Measurements from ENCODE around the gene PPP1R1A.

The PPP1R1A gene

GRCh38 chr12:54603173-54603814, 14.8 kb upstream of the PPP1R1A start:
- DNase-seq (ENCODE audit: low read depth): peak; percentile 52

- DNase-seq (ENCODE audit: low read depth): no peak
Observed at GRCh38 chr12:54602661-54603060, 14.2 kb upstream of the PPP1R1A start.

- DNase-seq (ENCODE audit: low read depth): no peak
Observed at GRCh38 chr12:54601841-54602240, 13.4 kb upstream of the PPP1R1A start.

GRCh38 chr12:54598970-54599369, 10.5 kb upstream of the PPP1R1A start:
- DNase-seq (ENCODE audit: low read depth): no peak

GRCh38 chr12:54596526-54596946, 8.1 kb upstream of the PPP1R1A start:
- peak; percentile 20 for DNase-seq (ENCODE audit: low read depth)

GRCh38 chr12:54595471-54595870, 7.0 kb upstream of the PPP1R1A start:
- DNase-seq (ENCODE audit: low read depth): no peak

GRCh38 chr12:54593725-54594124, 5.3 kb upstream of the PPP1R1A start:
- no peak for DNase-seq (ENCODE audit: low read depth)

GRCh38 chr12:54593135-54593534, 4.7 kb upstream of the PPP1R1A start:
- DNase-seq (ENCODE audit: low read depth): no peak

- DNase-seq (ENCODE audit: low read depth): no peak
Observed at GRCh38 chr12:54592316-54592715, 3.9 kb upstream of the PPP1R1A start.

GRCh38 chr12:54590978-54591591, 2.6 kb upstream of the PPP1R1A start:
- DNase-seq (ENCODE audit: low read depth): no peak

- DNase-seq (ENCODE audit: low read depth): no peak
Observed at GRCh38 chr12:54589964-54590363, 1.5 kb upstream of the PPP1R1A start.

- DNase-seq (ENCODE audit: low read depth): no peak
Observed at GRCh38 chr12:54588890-54589267, 420 bp upstream of the PPP1R1A start.

- DNase-seq (ENCODE audit: low read depth): no peak
Observed at GRCh38 chr12:54587315-54587873, 1.1 kb downstream of the PPP1R1A start.

- no peak for DNase-seq (ENCODE audit: low read depth)
Observed at GRCh38 chr12:54586620-54587019, 1.8 kb downstream of the PPP1R1A start.

GRCh38 chr12:54585243-54585642, 3.2 kb downstream of the PPP1R1A start:
- no peak for DNase-seq (ENCODE audit: low read depth)

GRCh38 chr12:54584128-54584527, 4.3 kb downstream of the PPP1R1A start:
- no peak for DNase-seq (ENCODE audit: low read depth)

- DNase-seq (ENCODE audit: low read depth): no peak
Observed at GRCh38 chr12:54583726-54584125, 4.7 kb downstream of the PPP1R1A start.

GRCh38 chr12:54581412-54581811, 7.0 kb downstream of the PPP1R1A start:
- DNase-seq (ENCODE audit: low read depth): no peak

- DNase-seq (ENCODE audit: low read depth): peak; percentile 78
Observed at GRCh38 chr12:54579696-54580333, 8.6 kb downstream of the PPP1R1A start.

GRCh38 chr12:54579258-54579657, 9.2 kb downstream of the PPP1R1A start:
- no peak for DNase-seq (ENCODE audit: low read depth)

GRCh38 chr12:54578778-54579177, 9.7 kb downstream of the PPP1R1A start:
- DNase-seq (ENCODE audit: low read depth): no peak

- DNase-seq (ENCODE audit: low read depth): no peak
Observed at GRCh38 chr12:54572881-54573280, 15.6 kb downstream of the PPP1R1A start.

All from stimulated activated CD8-positive, alpha-beta memory T cell treated with anti-CD3 and anti-CD28 coated beads, Interleukin-15, amount 100 ng/mL, for 1 hour (primary cell).